HepG2 (cell line): Measurements from ENCODE around the gene FFAR1. TPM values are rescaled to one million over a fixed set of nuclear protein-coding genes. Genes with fewer than 3 reads are reported as not detected.

Experiments used
- ARHGAP35 ChIP-seq: sonication (generic); formaldehyde crosslinking; IDR thresholded peaks from 2 replicates; pipeline ENCODE4 v1.9.0; 2022; ENCODE audit warnings: mild to moderate bottlenecking, inconsistent platforms, moderate library complexity, missing genetic modification reagents, borderline replicate concordance
- ATAD3A ChIP-seq: sonication (generic); formaldehyde crosslinking; IDR thresholded peaks from 2 replicates; pipeline ENCODE4 v1.4.0; 2020; ENCODE audit warnings: missing genetic modification reagents
- BCL6 ChIP-seq: IDR thresholded peaks from 2 replicates; pipeline ENCODE4 v1.6.1; 2016; ENCODE audit warnings: missing genetic modification reagents, missing compliant biosample characterization
- CC2D1A ChIP-seq: sonication (generic); formaldehyde crosslinking; IDR thresholded peaks from 2 replicates; pipeline ENCODE4 v1.8.1; 2023; ENCODE audit warnings: mild to moderate bottlenecking, missing genetic modification reagents
- FOXP1 ChIP-seq, 2 experiments: fragments of 450-650 bp in 1 of 2; IDR thresholded peaks; 2 replicates each; pipeline ENCODE4 v1.6.1; 2017 to 2018; ENCODE audit warnings: antibody characterized with exemption in 1 of 2
- ISL2 ChIP-seq: sonication (generic); formaldehyde crosslinking; IDR thresholded peaks from 2 replicates; pipeline ENCODE4 v1.5.0; 2020; ENCODE audit warnings: missing genetic modification reagents
- LCORL ChIP-seq, 2 experiments: fragments of 450-650 bp in 1 of 2; sonication (generic) in 1 of 2; formaldehyde crosslinking in 1 of 2; IDR thresholded peaks; 2 replicates each; pipeline versions ENCODE4 v1.5.0 to v1.6.1; 2017 to 2020; ENCODE audit warnings: antibody characterized with exemption in 1 of 2, missing genetic modification reagents in 1 of 2
- PITX1 ChIP-seq: sonication (generic); formaldehyde crosslinking; IDR thresholded peaks from 2 replicates; pipeline ENCODE4 v1.5.1; 2020; ENCODE audit warnings: mild to moderate bottlenecking, missing genetic modification reagents
- POGZ ChIP-seq: sonication (generic); formaldehyde crosslinking; IDR thresholded peaks from 2 replicates; pipeline ENCODE4 v1.4.0; 2020; ENCODE audit warnings: mild to moderate bottlenecking, missing genetic modification reagents
- SOX13 ChIP-seq, 3 experiments: fragments of 450-650 bp in 1 of 3; sonication (generic) in 1 of 3; formaldehyde crosslinking in 1 of 3; IDR thresholded peaks in 2 of 3; conservative IDR thresholded peaks in 1 of 3; 2 replicates each; pipeline versions ENCODE4 v1.5.0 to v1.6.1; 2016 to 2020; ENCODE audit warnings: antibody characterized with exemption in 1 of 3, mild to moderate bottlenecking in 1 of 3, missing compliant biosample characterization in 1 of 3, missing genetic modification reagents in 1 of 3, moderate library complexity in 1 of 3
- ZC3H13 ChIP-seq: sonication (generic); formaldehyde crosslinking; IDR thresholded peaks from 2 replicates; pipeline ENCODE4 v1.8.1; 2023; ENCODE audit warnings: mild to moderate bottlenecking, missing genetic modification reagents, moderate library complexity
- ZMAT3 ChIP-seq: sonication (generic); formaldehyde crosslinking; conservative IDR thresholded peaks from 2 replicates; pipeline ENCODE4 v1.7.0; 2021; ENCODE audit warnings: missing genetic modification reagents
- ZSCAN29 ChIP-seq: sonication (generic); formaldehyde crosslinking; conservative IDR thresholded peaks from 2 replicates; pipeline ENCODE4 v1.4.0; 2020; ENCODE audit warnings: mild to moderate bottlenecking, missing genetic modification reagents
- polyA plus RNA-seq, 8 experiments: library from polyadenylated mRNA; depleted of rRNA in 3 of 8; stranded (reverse) in 7 of 8; unstranded in 1 of 8; fragments of >200 nt; fragmentation: Illumina TruSeq in 4 of 8; extraction: Trizol in 4 of 8; gene quantifications; 2 replicates each; pipeline versions ENCODE4 v1.2.1 to v1.2.3, GENCODE V29; 2011 to 2016; ENCODE audit warnings: low read depth in 4 of 8, missing spikeins in 1 of 8, mixed read lengths in 1 of 8; ENCODE audit not compliant: insufficient read depth in 1 of 8
- total RNA-seq, 5 experiments: library from RNA; depleted of rRNA; stranded (reverse); fragments of >200 nt; fragmentation: Illumina TruSeq; extraction: Trizol; gene quantifications; 2 replicates each; pipeline ENCODE4 v1.2.3, GENCODE V29; 2016; ENCODE audit warnings: low read depth in 1 of 5
- TF ChIP-seq, protein P1 (sequence below): sonication (generic); formaldehyde crosslinking; IDR thresholded peaks from 2 replicates; pipeline ENCODE4 v1.5.0; 2020; ENCODE audit warnings: mild to moderate bottlenecking, low read depth, missing genetic modification reagents, borderline replicate concordance
- TF ChIP-seq, protein P2 (sequence below): IDR thresholded peaks from 2 replicates; pipeline ENCODE4 v1.4.0; 2020; ENCODE audit warnings: mild to moderate bottlenecking, missing genetic modification reagents
- TF ChIP-seq, protein P3 (sequence below): conservative IDR thresholded peaks from 2 replicates; pipeline ENCODE4 v1.6.1; 2018; ENCODE audit warnings: missing genetic modification reagents
- TF ChIP-seq, protein P4 (sequence below): IDR thresholded peaks from 2 replicates; pipeline ENCODE4 v1.6.1; 2016; ENCODE audit warnings: low read depth, control low read depth
- TF ChIP-seq, protein P5 (sequence below): sonication (generic); formaldehyde crosslinking; conservative IDR thresholded peaks from 2 replicates; pipeline ENCODE4 v1.4.0; 2020; ENCODE audit warnings: missing genetic modification reagents

The FFAR1 gene
- total and polyA plus RNA-seq, 2 of the 13 experiments (the other 11 are each of a cell fraction or from before 2014, with no cell fraction given) = not detected

DNA sequence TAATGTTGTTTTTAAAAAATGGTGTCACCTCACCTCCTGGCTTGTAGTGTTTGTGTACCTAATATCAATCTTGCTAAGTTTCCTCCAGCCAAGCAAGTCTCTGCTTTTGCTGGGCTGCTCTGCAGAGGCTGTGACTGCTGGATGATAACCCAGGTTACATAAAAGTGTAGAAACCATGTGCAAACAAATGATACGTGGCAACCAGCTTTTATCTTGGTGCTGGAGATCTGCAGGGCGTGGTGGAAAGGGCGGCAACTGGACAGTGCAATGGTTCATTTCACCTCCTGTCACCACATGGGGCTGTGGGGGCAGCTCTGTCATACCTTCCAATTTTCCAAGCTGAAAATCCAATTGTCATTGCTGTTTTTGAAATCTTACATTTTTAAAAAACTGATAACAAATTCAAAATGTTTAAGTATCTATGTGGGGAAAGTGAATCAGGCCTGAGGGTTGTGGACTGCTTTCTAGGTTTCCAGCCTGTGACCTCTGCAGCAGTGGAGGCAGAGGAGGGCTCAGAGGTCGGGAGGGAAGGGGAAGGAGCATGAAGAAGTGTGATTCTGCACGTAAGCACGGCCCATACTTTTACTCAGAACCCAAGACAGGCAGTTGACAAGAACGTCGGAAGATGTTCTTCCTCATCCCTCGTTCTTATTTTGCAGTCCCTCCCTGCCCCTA, 32.9 kb downstream of the FFAR1 start (continued):
- TF ChIP-seq ARHGAP35 (CRISPR knock-in tag) (no peak), LCORL (IDR thresholded peaks at IDR 0.05) (no peak), LCORL (CRISPR knock-in tag; IDR thresholded peaks at IDR 0.05) (peak; percentile 67; the same call in 1 of the 2 replicates), ZC3H13 (no peak), ATAD3A (CRISPR knock-in tag) (no peak), POGZ (CRISPR knock-in tag) (0 out of 2 replicates have a peak, but pooled peaks have one; percentile 37), CC2D1A (CRISPR knock-in tag) (no peak), PITX1 (CRISPR knock-in tag) (peak; percentile 84), SOX13 (IDR thresholded peaks at IDR 0.05) (no peak), SOX13 (CRISPR knock-in tag; conservative IDR thresholded peaks at IDR 0.05 in 1 of 2, IDR thresholded peaks at IDR 0.05 in 1 of 2) (peak in 1 of 2 experiments; percentile 74; a peak in 2 of 4 replicates), FOXP1 (IDR thresholded peaks at IDR 0.05) (no peak), FOXP1 (CRISPR knock-in tag; IDR thresholded peaks at IDR 0.05) (peak; percentile 61; the same call in 1 of the 2 replicates), ISL2 (CRISPR knock-in tag) (peak; percentile 58; the same call in 1 of the 2 replicates), ZMAT3 (CRISPR knock-in tag) (0 out of 2 replicates have a peak, but pooled peaks have one; percentile 39), ZSCAN29 (CRISPR knock-in tag) (peak; percentile 42; the same call in 1 of the 2 replicates), BCL6 (peak; percentile 91)
- TF ChIP-seq, protein P1, sequence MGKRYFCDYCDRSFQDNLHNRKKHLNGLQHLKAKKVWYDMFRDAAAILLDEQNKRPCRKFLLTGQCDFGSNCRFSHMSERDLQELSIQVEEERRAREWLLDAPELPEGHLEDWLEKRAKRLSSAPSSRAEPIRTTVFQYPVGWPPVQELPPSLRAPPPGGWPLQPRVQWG = 0 out of 2 replicates have a peak, but pooled peaks have one; percentile 23
- TF ChIP-seq, protein P2, sequence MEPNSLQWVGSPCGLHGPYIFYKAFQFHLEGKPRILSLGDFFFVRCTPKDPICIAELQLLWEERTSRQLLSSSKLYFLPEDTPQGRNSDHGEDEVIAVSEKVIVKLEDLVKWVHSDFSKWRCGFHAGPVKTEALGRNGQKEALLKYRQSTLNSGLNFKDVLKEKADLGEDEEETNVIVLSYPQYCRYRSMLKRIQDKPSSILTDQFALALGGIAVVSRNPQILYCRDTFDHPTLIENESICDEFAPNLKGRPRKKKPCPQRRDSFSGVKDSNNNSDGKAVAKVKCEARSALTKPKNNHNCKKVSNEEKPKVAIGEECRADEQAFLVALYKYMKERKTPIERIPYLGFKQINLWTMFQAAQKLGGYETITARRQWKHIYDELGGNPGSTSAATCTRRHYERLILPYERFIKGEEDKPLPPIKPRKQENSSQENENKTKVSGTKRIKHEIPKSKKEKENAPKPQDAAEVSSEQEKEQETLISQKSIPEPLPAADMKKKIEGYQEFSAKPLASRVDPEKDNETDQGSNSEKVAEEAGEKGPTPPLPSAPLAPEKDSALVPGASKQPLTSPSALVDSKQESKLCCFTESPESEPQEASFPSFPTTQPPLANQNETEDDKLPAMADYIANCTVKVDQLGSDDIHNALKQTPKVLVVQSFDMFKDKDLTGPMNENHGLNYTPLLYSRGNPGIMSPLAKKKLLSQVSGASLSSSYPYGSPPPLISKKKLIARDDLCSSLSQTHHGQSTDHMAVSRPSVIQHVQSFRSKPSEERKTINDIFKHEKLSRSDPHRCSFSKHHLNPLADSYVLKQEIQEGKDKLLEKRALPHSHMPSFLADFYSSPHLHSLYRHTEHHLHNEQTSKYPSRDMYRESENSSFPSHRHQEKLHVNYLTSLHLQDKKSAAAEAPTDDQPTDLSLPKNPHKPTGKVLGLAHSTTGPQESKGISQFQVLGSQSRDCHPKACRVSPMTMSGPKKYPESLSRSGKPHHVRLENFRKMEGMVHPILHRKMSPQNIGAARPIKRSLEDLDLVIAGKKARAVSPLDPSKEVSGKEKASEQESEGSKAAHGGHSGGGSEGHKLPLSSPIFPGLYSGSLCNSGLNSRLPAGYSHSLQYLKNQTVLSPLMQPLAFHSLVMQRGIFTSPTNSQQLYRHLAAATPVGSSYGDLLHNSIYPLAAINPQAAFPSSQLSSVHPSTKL (CRISPR knock-in tag) = peak; percentile 90
- TF ChIP-seq, protein P3, sequence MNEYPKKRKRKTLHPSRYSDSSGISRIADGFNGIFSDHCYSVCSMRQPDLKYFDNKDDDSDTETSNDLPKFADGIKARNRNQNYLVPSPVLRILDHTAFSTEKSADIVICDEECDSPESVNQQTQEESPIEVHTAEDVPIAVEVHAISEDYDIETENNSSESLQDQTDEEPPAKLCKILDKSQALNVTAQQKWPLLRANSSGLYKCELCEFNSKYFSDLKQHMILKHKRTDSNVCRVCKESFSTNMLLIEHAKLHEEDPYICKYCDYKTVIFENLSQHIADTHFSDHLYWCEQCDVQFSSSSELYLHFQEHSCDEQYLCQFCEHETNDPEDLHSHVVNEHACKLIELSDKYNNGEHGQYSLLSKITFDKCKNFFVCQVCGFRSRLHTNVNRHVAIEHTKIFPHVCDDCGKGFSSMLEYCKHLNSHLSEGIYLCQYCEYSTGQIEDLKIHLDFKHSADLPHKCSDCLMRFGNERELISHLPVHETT (CRISPR knock-in tag) = 0 out of 2 replicates have a peak, but pooled peaks have one; percentile 14
- TF ChIP-seq, protein P4, sequence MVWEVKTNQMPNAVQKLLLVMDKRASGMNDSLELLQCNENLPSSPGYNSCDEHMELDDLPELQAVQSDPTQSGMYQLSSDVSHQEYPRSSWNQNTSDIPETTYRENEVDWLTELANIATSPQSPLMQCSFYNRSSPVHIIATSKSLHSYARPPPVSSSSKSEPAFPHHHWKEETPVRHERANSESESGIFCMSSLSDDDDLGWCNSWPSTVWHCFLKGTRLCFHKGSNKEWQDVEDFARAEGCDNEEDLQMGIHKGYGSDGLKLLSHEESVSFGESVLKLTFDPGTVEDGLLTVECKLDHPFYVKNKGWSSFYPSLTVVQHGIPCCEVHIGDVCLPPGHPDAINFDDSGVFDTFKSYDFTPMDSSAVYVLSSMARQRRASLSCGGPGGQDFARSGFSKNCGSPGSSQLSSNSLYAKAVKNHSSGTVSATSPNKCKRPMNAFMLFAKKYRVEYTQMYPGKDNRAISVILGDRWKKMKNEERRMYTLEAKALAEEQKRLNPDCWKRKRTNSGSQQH = peak; percentile 57; the same call in 1 of the 2 replicates
- TF ChIP-seq, protein P5, sequence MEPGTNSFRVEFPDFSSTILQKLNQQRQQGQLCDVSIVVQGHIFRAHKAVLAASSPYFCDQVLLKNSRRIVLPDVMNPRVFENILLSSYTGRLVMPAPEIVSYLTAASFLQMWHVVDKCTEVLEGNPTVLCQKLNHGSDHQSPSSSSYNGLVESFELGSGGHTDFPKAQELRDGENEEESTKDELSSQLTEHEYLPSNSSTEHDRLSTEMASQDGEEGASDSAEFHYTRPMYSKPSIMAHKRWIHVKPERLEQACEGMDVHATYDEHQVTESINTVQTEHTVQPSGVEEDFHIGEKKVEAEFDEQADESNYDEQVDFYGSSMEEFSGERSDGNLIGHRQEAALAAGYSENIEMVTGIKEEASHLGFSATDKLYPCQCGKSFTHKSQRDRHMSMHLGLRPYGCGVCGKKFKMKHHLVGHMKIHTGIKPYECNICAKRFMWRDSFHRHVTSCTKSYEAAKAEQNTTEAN (CRISPR knock-in tag) = peak; percentile 69; the same call in 1 of the 2 replicates
